GM10266 (cell line): Measurements from ENCODE around the gene AIRE.

Source experiments
- DNase-seq: peaks from one replicate; pipeline ENCODE4 v3.0.0; 2012; ENCODE audit errors: extremely low spot score
- CTCF ChIP-seq: IDR thresholded peaks from 2 replicates; pipeline ENCODE4 v1.5.1; 2012; ENCODE audit warnings: mild to moderate bottlenecking, low read depth; ENCODE audit not compliant: control insufficient read depth, insufficient read depth; ENCODE audit errors: missing control alignments

The AIRE gene

GRCh38 chr21:44316277-44316900, 30.7 kb downstream of the AIRE start:
- no peak for DNase-seq
- TF ChIP-seq CTCF, result no peak

GRCh38 chr21:44317241-44317782, 31.6 kb downstream of the AIRE start:
- TF ChIP-seq CTCF, result no peak
- DNase-seq, result no peak

- TF ChIP-seq CTCF, result no peak
- DNase-seq, result no peak
Measured at GRCh38 chr21:44317871-44318270, 32.2 kb downstream of the AIRE start.

GRCh38 chr21:44318489-44319285, 33.0 kb downstream of the AIRE start:
- TF ChIP-seq CTCF, result no peak
- DNase-seq, result no peak

- no peak for TF ChIP-seq CTCF
- DNase-seq, result no peak
Measured at GRCh38 chr21:44319407-44320065, 33.9 kb downstream of the AIRE start.

GRCh38 chr21:44320847-44321246, 35.2 kb downstream of the AIRE start:
- TF ChIP-seq CTCF, result no peak
- no peak for DNase-seq
